ENCODE measurements around the gene DUSP28. TPM values are rescaled to one million over a fixed set of nuclear protein-coding genes. Genes with fewer than 3 reads are reported as not detected.
A peak's percentile ranks its signal among the peaks of the same experiment; 100 is the strongest.

Gene DUSP28
- total RNA-seq, 6 donors from 2014 or later = 3.2 to 30.4 (median 5.7) TPM

DNA sequence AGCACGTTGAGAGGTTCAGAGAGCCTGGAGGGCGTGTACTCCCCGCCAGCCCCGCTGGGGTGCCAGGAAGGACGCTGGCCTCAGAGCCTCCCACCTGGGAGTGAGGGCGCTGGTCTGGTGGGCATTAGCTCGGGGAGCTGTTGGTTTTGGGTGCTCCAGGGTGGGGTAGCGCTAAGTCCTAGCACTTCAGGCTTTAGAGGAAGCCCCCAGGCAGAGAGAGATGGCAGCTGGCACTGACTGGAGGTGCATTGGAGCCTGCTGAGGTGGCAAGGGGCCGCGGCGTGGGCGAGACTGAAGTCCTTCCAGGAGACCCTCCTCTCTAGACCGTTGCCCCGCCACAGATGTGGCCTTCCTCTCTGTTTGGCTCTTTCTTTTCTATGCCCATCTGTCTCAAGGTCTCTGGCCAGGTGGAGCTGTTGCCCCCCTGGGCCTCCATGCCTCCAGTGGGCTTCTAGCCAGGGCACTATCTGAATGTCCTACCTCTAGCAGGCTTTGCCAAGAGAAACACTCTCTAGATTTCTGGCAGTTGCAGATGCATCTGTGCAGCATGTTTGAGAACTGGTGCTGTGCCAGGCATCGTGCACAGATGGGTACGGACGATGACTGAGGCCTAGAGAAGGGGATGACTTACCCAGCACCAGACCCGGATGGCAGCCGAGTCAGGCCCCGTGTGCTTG lies 33.0 kb downstream of the DUSP28 start:
- Histone ChIP-seq H3K27ac (no peak overlapping the region), H3K4me3 (no peak overlapping the region), H3K36me3 (peaks cover 1 to 80% (median 59%) of the 10 kb centered on the region in 4 donors), H3K27me3 (no peaks in the 10 kb centered on the region), H3K4me1 (peaks cover 4 to 7% (median 4%) of the 10 kb centered on the region in 4 donors), H3K9me3 (no peaks in the 10 kb centered on the region)
- DNase-seq = peak in 1 of 2 donors; percentile 55
- 89 to 96% methylated on average over 10 to 20 of the region's 20 CpGs for WGBS, 2 donors
- ATAC-seq (ENCODE audit: low FRiP score in 2 of 2) = no peak
- TF ChIP-seq POLR2A (IDR thresholded peaks at IDR 0.05) = no peak
- TF ChIP-seq, protein P1, sequence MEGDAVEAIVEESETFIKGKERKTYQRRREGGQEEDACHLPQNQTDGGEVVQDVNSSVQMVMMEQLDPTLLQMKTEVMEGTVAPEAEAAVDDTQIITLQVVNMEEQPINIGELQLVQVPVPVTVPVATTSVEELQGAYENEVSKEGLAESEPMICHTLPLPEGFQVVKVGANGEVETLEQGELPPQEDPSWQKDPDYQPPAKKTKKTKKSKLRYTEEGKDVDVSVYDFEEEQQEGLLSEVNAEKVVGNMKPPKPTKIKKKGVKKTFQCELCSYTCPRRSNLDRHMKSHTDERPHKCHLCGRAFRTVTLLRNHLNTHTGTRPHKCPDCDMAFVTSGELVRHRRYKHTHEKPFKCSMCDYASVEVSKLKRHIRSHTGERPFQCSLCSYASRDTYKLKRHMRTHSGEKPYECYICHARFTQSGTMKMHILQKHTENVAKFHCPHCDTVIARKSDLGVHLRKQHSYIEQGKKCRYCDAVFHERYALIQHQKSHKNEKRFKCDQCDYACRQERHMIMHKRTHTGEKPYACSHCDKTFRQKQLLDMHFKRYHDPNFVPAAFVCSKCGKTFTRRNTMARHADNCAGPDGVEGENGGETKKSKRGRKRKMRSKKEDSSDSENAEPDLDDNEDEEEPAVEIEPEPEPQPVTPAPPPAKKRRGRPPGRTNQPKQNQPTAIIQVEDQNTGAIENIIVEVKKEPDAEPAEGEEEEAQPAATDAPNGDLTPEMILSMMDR (IDR thresholded peaks at IDR 0.05) = no peak
- no peak for TF ChIP-seq POLR2AphosphoS5 (IDR thresholded peaks at IDR 0.05)
- no peak for TF ChIP-seq EP300 (IDR thresholded peaks at IDR 0.05)

DNA sequence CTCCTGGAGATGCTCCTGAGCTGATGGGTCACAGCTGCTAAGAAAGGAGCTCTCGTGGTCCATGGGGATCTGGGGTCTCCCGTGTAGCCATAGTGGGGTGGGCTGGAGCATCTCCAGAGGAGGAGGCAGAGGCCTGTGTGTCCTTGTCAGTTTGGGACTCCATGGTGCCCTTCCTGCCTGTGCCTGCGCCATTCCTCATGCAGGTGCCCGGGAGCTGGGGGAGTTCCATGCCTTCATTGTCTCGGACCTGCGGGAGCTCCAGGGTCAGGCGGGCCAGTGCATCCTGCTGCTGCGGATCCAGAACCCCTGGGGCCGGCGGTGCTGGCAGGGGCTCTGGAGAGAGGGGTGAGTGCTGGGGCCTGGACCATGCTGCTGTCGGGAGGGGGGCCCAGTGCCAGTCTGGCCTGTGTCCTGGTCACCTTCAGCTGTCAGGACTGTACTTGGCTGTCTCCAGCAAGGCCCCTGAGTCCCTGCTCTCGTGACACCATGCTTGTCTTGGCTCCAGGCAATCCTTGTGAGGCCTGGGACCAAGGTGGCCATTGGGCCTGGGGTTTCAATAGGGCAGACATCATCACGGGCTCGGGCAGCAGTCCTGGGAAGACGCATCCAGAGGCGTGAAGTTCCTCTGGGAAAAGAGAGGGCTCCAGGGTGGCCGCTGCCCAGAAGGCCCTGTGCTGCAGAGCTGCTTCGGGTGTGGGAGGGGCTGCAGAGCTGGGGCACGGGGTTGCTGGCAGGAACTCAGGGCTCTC lies 33.7 kb downstream of the DUSP28 start:
- peak in 1 of 2 donors; percentile 69 for DNase-seq
- Histone ChIP-seq H3K4me3 (no peak overlapping the region), H3K4me1 (no peaks in the 10 kb centered on the region), H3K9me3 (no peaks in the 10 kb centered on the region), H3K27me3 (no peaks in the 10 kb centered on the region), H3K36me3 (peaks cover 3 to 87% (median 66%) of the 10 kb centered on the region in 4 donors), H3K27ac (no peak overlapping the region)
- no peak for ATAC-seq (ENCODE audit: low FRiP score in 2 of 2)
- WGBS, 2 donors = 88 to 95% methylated on average over 7 to 18 of the region's 19 CpGs
- TF ChIP-seq, protein P1 (IDR thresholded peaks at IDR 0.05) = no peak

DNA sequence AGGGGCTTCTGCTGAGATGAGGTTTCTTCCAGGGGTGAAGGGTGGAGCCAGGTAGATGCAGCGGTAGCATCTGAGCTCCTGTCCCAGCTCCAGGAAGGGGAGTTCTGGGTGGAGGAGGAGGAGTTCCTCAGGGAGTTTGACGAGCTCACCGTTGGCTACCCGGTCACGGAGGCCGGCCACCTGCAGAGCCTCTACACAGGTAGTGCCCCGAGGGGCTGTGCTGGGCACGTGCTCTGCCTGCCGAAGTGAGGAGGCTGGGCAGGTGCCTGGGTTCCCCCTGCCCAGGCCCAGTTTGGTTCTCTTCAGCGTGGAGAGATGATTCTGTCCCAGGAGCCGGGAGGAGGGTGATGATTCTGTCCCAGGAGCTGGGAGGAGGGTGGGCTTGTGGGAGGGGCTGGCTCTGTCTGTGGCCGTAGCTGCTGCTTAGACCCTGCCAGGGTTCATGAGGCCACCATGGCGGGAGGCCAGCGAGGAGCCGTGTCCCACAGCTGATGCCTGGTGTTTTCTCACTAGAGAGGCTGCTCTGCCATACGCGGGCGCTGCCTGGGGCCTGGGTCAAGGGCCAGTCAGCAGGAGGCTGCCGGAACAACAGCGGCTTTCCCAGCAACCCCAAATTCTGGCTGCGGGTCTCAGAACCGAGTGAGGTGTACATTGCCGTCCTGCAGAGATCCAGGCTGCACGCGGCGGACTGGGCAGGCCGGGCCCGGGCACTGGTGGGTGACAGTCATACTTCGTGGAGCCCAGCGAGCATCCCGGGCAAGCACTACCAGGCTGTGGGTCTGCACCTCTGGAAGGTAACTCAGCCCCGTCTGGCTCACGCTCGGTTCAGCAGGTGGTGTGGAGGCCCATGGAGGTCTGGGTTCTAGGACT lies 34.6 kb downstream of the DUSP28 start:
- WGBS, 2 donors = 76 to 92% methylated on average over 10 to 24 of the region's 34 CpGs
- H3K4me3 ChIP-seq = no peak overlapping the region
- H3K9me3 ChIP-seq = no peaks in the 10 kb centered on the region
- TF ChIP-seq POLR2A (IDR thresholded peaks at IDR 0.05) = no peak
- no peak for TF ChIP-seq EP300 (IDR thresholded peaks at IDR 0.05)
- no peak for TF ChIP-seq POLR2AphosphoS5 (IDR thresholded peaks at IDR 0.05)
- TF ChIP-seq, protein P1 (IDR thresholded peaks at IDR 0.05) = no peak
- no peaks in the 10 kb centered on the region for H3K27me3 ChIP-seq
- no peaks in the 10 kb centered on the region for H3K4me1 ChIP-seq
- ATAC-seq (ENCODE audit: low FRiP score in 2 of 2) = no peak
- peaks cover 3 to 89% (median 71%) of the 10 kb centered on the region in 4 donors for H3K36me3 ChIP-seq
- H3K27ac ChIP-seq = no peak overlapping the region
- DNase-seq = peak in 1 of 2 donors; percentile 81

DNA sequence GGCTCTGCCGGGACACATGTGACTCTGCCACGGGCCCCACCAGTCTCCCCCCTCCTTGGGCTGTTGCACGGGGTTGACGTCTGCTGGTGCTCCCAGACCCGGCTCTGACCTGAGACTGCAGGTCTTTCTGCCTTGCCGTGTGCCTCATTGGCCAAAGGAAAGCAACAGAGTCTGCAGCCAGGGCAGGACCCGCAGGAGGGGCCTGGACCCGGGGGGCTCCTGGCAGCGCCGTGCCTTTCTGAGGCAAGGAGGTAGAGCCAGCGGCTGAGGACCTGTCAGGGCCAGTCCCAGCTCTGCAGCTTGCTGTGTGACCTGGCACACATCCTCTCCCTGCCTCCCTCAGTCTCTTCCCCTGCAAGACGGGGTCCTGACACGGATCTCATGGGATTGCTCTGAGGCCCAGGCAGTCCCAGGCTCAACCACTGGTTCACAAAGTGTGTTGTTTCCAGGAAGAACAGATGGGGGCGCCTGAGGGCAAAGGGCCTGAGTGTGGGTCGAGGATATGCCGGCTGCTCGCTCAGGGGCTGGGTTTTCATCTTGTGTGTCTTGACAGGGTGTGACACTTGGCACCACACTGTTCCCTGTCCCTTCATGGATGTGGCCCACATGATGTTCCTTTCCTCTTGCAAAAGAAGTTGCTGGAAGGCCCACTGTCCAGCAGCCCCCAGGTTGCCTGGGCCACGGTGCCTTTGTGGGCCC lies 35.4 kb downstream of the DUSP28 start:
- no peaks in the 10 kb centered on the region for H3K9me3 ChIP-seq
- no peak for ATAC-seq (ENCODE audit: low FRiP score in 2 of 2)

More for the DNA sequence above, 35.4 kb downstream of the DUSP28 start:
- DNase-seq = peak in 1 of 2 donors; percentile 32
- no peak overlapping the region for H3K4me3 ChIP-seq
- no peaks in the 10 kb centered on the region for H3K27me3 ChIP-seq
- WGBS, 2 donors = 62 to 81% methylated on average over 7 to 18 of the region's 18 CpGs
- TF ChIP-seq EP300 (IDR thresholded peaks at IDR 0.05) = no peak
- TF ChIP-seq, protein P1 (IDR thresholded peaks at IDR 0.05) = peak in 2 of 6 experiments; percentile 20 to 23
- H3K27ac ChIP-seq = no peak overlapping the region
- peaks cover 3 to 89% (median 66%) of the 10 kb centered on the region in 4 donors for H3K36me3 ChIP-seq
- no peaks in the 10 kb centered on the region for H3K4me1 ChIP-seq
